Loucy (cell line): ENCODE results near the gene SPATA32.

Source experiments
- H2AFZ ChIP-seq: fragments of 200-600 bp; sonication (generic); 2 replicates; pipeline ENCODE4 v1.6.0; 2016; ENCODE audit warnings: antibody characterized with exemption, mild to moderate bottlenecking, low read length, moderate library complexity
- H3F3A ChIP-seq: fragments of 200-600 bp; 2 replicates; pipeline ENCODE4 v1.6.0; 2016; ENCODE audit warnings: antibody characterized with exemption, low read depth, mild to moderate bottlenecking
- H3K27me3 ChIP-seq: fragments of 200-600 bp; sonication (generic); 2 replicates; pipeline ENCODE4 v1.6.1; 2014; ENCODE audit warnings: low read length, mild to moderate bottlenecking; ENCODE audit not compliant: insufficient read depth, poor library complexity, severe bottlenecking
- H3K36me3 ChIP-seq: fragments of 200-600 bp; sonication (generic); 2 replicates; pipeline ENCODE4 v1.6.1; 2016; ENCODE audit warnings: low read length; ENCODE audit not compliant: insufficient read depth
- H3K4me1 ChIP-seq: fragments of 200-600 bp; sonication (generic); 2 replicates; pipeline ENCODE4 v1.5.1; 2014; ENCODE audit warnings: low read length, mild to moderate bottlenecking; ENCODE audit not compliant: insufficient read depth, poor library complexity, severe bottlenecking
- H3K4me2 ChIP-seq: fragments of 200-600 bp; sonication (generic); 2 replicates; pipeline ENCODE4 v1.6.0; 2014; ENCODE audit warnings: antibody characterized with exemption, low read length, low read depth, mild to moderate bottlenecking; ENCODE audit not compliant: poor library complexity, severe bottlenecking
- H3K4me3 ChIP-seq: fragments of 200-600 bp; sonication (generic); 2 replicates; pipeline ENCODE4 v1.5.1; 2014; ENCODE audit warnings: low read length, mild to moderate bottlenecking, mixed read lengths; ENCODE audit not compliant: poor library complexity, severe bottlenecking
- H3K79me2 ChIP-seq: fragments of 200-600 bp; sonication (generic); 2 replicates; pipeline ENCODE4 v1.6.1; 2014; ENCODE audit warnings: low read length; ENCODE audit not compliant: insufficient read depth
- H3K9ac ChIP-seq: fragments of 200-600 bp; sonication (generic); 2 replicates; pipeline ENCODE4 v1.6.0; 2014; ENCODE audit warnings: mild to moderate bottlenecking, low read depth, low read length, moderate library complexity; ENCODE audit not compliant: poor library complexity, severe bottlenecking
- H3K9me2 ChIP-seq: fragments of 200-600 bp; sonication (generic); replicated peaks from 2 replicates; pipeline ENCODE4 v1.6.1; 2016; ENCODE audit warnings: low read depth, low read length, mixed read lengths
- H3K9me3 ChIP-seq: fragments of 200-600 bp; sonication (generic); 2 replicates; pipeline ENCODE4 v1.6.1; 2014; ENCODE audit warnings: mild to moderate bottlenecking, antibody characterized with exemption, low read length, low read depth; ENCODE audit not compliant: insufficient read depth
- H4K20me1 ChIP-seq: fragments of 200-600 bp; sonication (generic); 2 replicates; pipeline ENCODE4 v1.6.0; 2014; ENCODE audit warnings: antibody characterized with exemption, low read length, mild to moderate bottlenecking; ENCODE audit not compliant: insufficient read depth, poor library complexity, severe bottlenecking
- EZH2phosphoT487 ChIP-seq: fragments of 200-600 bp; IDR thresholded peaks from 2 replicates; pipeline ENCODE4 v1.6.1; 2018; ENCODE audit warnings: antibody characterized with exemption, mild to moderate bottlenecking, moderate library complexity, borderline replicate concordance
- TF ChIP-seq, protein P1 (sequence below): fragments of 200-600 bp; sonication (generic); conservative IDR thresholded peaks from 2 replicates; pipeline ENCODE4 v1.5.1; 2014; ENCODE audit warnings: mild to moderate bottlenecking, antibody characterized with exemption, low read length

The SPATA32 gene

DNA sequence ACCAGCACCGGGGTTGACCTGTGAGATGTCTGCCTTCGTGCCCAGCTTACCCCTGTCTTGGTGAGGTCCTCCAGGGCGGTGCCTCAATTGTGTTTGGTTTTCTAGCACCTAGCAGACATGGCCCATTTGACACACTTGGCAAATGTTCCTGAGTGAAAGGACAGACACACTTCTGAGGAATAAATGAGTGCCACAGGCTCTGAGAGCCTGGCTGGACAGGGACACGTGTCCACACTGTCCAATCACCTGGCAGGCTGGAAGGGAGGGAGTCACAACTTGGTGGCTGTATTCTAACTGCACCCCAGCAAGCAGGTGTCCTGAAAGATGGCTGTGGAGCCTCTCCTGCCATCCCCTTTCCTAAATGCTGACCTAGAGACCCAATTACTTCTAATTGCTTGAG, 47.5 kb upstream of the SPATA32 start:
- H3K9me3 ChIP-seq, result no peaks in the 10 kb centered on the region
- peaks cover 50% of the 10 kb centered on the region for H3K79me2 ChIP-seq
- no peaks in the 10 kb centered on the region for H4K20me1 ChIP-seq
- H3F3A ChIP-seq, result no peaks in the 10 kb centered on the region
- no peak overlapping the region for H3K4me3 ChIP-seq
- no peak overlapping the region for H3K4me2 ChIP-seq
- no peaks in the 10 kb centered on the region for H3K9me2 ChIP-seq
- H3K27me3 ChIP-seq, result no peaks in the 10 kb centered on the region
- no peaks in the 10 kb centered on the region for H3K36me3 ChIP-seq
- TF ChIP-seq EZH2phosphoT487, result no peak
- TF ChIP-seq, protein P1, sequence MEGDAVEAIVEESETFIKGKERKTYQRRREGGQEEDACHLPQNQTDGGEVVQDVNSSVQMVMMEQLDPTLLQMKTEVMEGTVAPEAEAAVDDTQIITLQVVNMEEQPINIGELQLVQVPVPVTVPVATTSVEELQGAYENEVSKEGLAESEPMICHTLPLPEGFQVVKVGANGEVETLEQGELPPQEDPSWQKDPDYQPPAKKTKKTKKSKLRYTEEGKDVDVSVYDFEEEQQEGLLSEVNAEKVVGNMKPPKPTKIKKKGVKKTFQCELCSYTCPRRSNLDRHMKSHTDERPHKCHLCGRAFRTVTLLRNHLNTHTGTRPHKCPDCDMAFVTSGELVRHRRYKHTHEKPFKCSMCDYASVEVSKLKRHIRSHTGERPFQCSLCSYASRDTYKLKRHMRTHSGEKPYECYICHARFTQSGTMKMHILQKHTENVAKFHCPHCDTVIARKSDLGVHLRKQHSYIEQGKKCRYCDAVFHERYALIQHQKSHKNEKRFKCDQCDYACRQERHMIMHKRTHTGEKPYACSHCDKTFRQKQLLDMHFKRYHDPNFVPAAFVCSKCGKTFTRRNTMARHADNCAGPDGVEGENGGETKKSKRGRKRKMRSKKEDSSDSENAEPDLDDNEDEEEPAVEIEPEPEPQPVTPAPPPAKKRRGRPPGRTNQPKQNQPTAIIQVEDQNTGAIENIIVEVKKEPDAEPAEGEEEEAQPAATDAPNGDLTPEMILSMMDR, result no peak
- peaks cover 23% of the 10 kb centered on the region for H3K4me1 ChIP-seq
- H3K9ac ChIP-seq, result no peak overlapping the region
- H2AFZ ChIP-seq, result no peak overlapping the region

DNA sequence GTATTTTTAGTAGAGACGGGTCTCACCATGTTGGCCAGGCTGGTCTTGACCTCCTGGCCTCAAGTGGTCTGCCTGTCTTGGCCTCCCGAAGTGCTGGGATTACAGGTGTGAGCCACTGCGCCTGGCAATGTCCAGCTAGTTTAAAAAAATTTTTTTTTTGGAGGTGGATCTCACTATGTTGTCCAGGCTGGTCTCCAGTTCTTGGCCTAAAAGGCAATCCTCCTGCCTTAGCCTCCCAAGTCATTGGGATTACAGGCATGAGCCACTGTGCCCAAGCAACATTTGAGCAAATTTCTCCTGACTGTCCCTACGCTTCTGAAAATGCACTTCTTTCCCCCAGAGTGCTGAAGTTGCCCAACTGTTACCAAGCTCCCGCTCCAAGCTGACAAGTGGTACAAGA, 46.9 kb upstream of the SPATA32 start:
- H4K20me1 ChIP-seq, result no peaks in the 10 kb centered on the region
- H3K4me3 ChIP-seq, result no peak overlapping the region
- TF ChIP-seq, protein P1, result no peak
- TF ChIP-seq EZH2phosphoT487, result no peak
- no peaks in the 10 kb centered on the region for H3K9me2 ChIP-seq
- no peaks in the 10 kb centered on the region for H3K36me3 ChIP-seq
- peaks cover 44% of the 10 kb centered on the region for H3K79me2 ChIP-seq
- no peak overlapping the region for H3K9ac ChIP-seq
- H3K4me1 ChIP-seq, result peaks cover 17% of the 10 kb centered on the region
- no peaks in the 10 kb centered on the region for H3K27me3 ChIP-seq
- no peaks in the 10 kb centered on the region for H3F3A ChIP-seq
- no peak overlapping the region for H2AFZ ChIP-seq
- H3K4me2 ChIP-seq, result no peak overlapping the region
- no peaks in the 10 kb centered on the region for H3K9me3 ChIP-seq

DNA sequence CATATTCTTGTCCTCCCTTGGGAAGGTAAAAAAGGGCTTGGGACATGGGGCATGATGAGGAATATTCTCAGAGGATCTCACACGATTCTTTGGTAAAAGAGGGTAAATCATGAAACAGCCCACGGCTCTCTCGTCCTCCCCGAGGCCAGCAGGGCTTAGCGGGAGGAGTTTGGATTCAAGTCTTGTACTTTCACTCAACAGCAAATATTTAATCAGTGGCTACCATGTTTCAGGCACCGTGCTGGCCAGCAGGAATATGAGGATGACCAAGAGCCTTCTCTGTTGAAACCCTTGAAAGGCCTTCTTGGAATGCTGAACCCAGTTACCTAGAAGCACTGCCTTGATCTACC, 46.1 kb upstream of the SPATA32 start:
- peaks cover 10% of the 10 kb centered on the region for H3K4me1 ChIP-seq
- TF ChIP-seq, protein P1, result no peak
- no peak for TF ChIP-seq EZH2phosphoT487
- peaks cover 36% of the 10 kb centered on the region; the same call in 1 of the 2 replicates for H3K79me2 ChIP-seq

More for the DNA sequence above, 46.1 kb upstream of the SPATA32 start:
- H4K20me1 ChIP-seq, result no peaks in the 10 kb centered on the region
- H3K9me2 ChIP-seq, result no peaks in the 10 kb centered on the region
- H3K9ac ChIP-seq, result no peak overlapping the region
- H3K36me3 ChIP-seq, result no peaks in the 10 kb centered on the region
- no peaks in the 10 kb centered on the region for H3K27me3 ChIP-seq
- no peak overlapping the region for H3K4me3 ChIP-seq
- no peak overlapping the region for H3K4me2 ChIP-seq
- no peak overlapping the region for H2AFZ ChIP-seq
- H3K9me3 ChIP-seq, result no peaks in the 10 kb centered on the region
- no peaks in the 10 kb centered on the region for H3F3A ChIP-seq
